DOHH2 (cell line): ENCODE results near the gene AGAP3.

Experiments
- CTCF ChIP-seq: fragments of 200-600 bp; sonication (generic); IDR thresholded peaks from one replicate; pipeline ENCODE4 v1.5.1; 2014; ENCODE audit warnings: antibody characterized with exemption, mild to moderate bottlenecking, low read depth, low read length; ENCODE audit not compliant: poor library complexity, severe bottlenecking
- EZH2phosphoT487 ChIP-seq: fragments of 200-600 bp; sonication (generic); IDR thresholded peaks from 2 replicates; pipeline ENCODE4 v1.6.1; 2017; ENCODE audit warnings: borderline replicate concordance, mild to moderate bottlenecking, antibody characterized with exemption, low read length, moderate library complexity, mixed read lengths

- TF ChIP-seq CTCF (no peak), EZH2phosphoT487 (no peak)
Observed at GRCh38 chr7:151082141-151083070, 3.9 kb upstream of the AGAP3 start.
